GM12878 (cell line): ENCODE data around the gene RPL37. TPM values are rescaled to one million over a fixed set of nuclear protein-coding genes. Genes with fewer than 3 reads are reported as not detected.

ENCODE experiments used
- ATAC-seq: fragments of 200-7000 bp; cut with Tn5 transposase; 3 replicates; pipeline ENCODE4 v1.9.1; 2020; ENCODE audit warnings: mild to moderate bottlenecking, moderate library complexity
- BruUV-seq: library from RNA; stranded (reverse); fragments of 400-500 nt; replicated peaks from 2 replicates; lab custom pipeline; 2021; lab: Mats Ljungman, UMichigan
- CTCF ChIA-PET: fragments of 300-600 bp; sonication (Branson Sonifier 250); formaldehyde crosslinking; extraction: SDS; loops from one replicate; lab custom pipeline; 2021; ENCODE audit warnings: inconsistent platforms; lab: Yijun Ruan, JAX
- POLR2A ChIA-PET: fragments of 350-600 bp; formaldehyde crosslinking; extraction: SDS; loops from one replicate; lab custom pipeline; 2021; ENCODE audit warnings: inconsistent platforms; lab: Charles Lee
- RAD21 ChIA-PET: fragments of 300-600 bp; sonication (Branson Sonifier 250); formaldehyde crosslinking; loops from one replicate; lab custom pipeline; 2023; ENCODE audit warnings: antibody characterized with exemption; ENCODE audit not compliant: unreplicated experiment; lab: Charles Lee
- SMC1A ChIA-PET: fragments of 300-600 bp; sonication (Branson Sonifier 250); formaldehyde crosslinking; loops from one replicate; lab custom pipeline; 2023; ENCODE audit not compliant: unreplicated experiment, uncharacterized antibody; lab: Charles Lee
- DNase-seq: peaks from one replicate; pipeline ENCODE4 v3.0.0-alpha.2; 2011; ENCODE audit warnings: low read depth, low spot score
- FAIRE-seq: peaks from 3 replicates; lab custom pipeline; 2011; peaks lifted over from hg19 to GRCh38; lab: Jason Lieb, UNC
- H2AFZ ChIP-seq: 2 replicates; pipeline ENCODE4 v1.6.0; 2011; ENCODE audit warnings: low read depth, low read length, control low read depth; ENCODE audit not compliant: control insufficient read depth
- H3K27ac ChIP-seq: 2 replicates; pipeline ENCODE4 v1.5.1; 2011; ENCODE audit warnings: control low read depth; ENCODE audit not compliant: control insufficient read depth, insufficient read depth
- H3K27me3 ChIP-seq, 2 experiments: replicated peaks in 1 of 2; 2 replicates each; pipeline versions ENCODE4 v1.6.0 to v1.6.1; 2011; ENCODE audit warnings: low read length in 1 of 2; ENCODE audit not compliant: control insufficient read depth in 2 of 2, insufficient read depth in 2 of 2
- H3K36me3 ChIP-seq, 2 experiments: 2 replicates each; pipeline ENCODE4 v1.5.1; 2011; ENCODE audit warnings: low read length in 1 of 2; ENCODE audit not compliant: control insufficient read depth in 2 of 2, insufficient read depth in 2 of 2
- H3K4me1 ChIP-seq: 2 replicates; pipeline ENCODE4 v1.6.1; 2011; ENCODE audit warnings: mild to moderate bottlenecking, low read length, moderate library complexity, mixed read lengths; ENCODE audit not compliant: control insufficient read depth, insufficient read depth
- H3K4me2 ChIP-seq: 2 replicates; pipeline ENCODE4 v1.6.0; 2011; ENCODE audit warnings: control low read depth; ENCODE audit not compliant: control insufficient read depth, insufficient read depth
- H3K4me3 ChIP-seq: fragments of 200-600 bp; sonication (generic); 2 replicates; pipeline ENCODE4 v1.5.1; 2016
- H3K79me2 ChIP-seq: 2 replicates; pipeline ENCODE4 v1.6.0; 2011; ENCODE audit warnings: low read length; ENCODE audit not compliant: control insufficient read depth, insufficient read depth
- H3K9ac ChIP-seq: 2 replicates; pipeline ENCODE4 v1.8.0; 2011; ENCODE audit warnings: low read length, control low read depth, mixed read lengths; ENCODE audit not compliant: control insufficient read depth, insufficient read depth
- H3K9me3 ChIP-seq: replicated peaks from 3 replicates; pipeline ENCODE4 v1.5.1; 2011; ENCODE audit warnings: mild to moderate bottlenecking, low read length; ENCODE audit not compliant: control insufficient read depth, insufficient read depth
- H4K20me1 ChIP-seq: 2 replicates; pipeline ENCODE4 v1.6.0; 2011; ENCODE audit not compliant: control insufficient read depth, insufficient read depth
- CBFB ChIP-seq: IDR thresholded peaks from 2 replicates; pipeline ENCODE4 v1.6.1; 2016; ENCODE audit warnings: antibody characterized with exemption, low read depth
- CBX3 ChIP-seq: fragments of 200-600 bp; sonication (generic); IDR thresholded peaks from 2 replicates; pipeline ENCODE4 v1.6.1; 2016; ENCODE audit warnings: low read depth, borderline replicate concordance
- ESRRA ChIP-seq: IDR thresholded peaks from 2 replicates; pipeline ENCODE4 v1.6.1; 2012; ENCODE audit warnings: mild to moderate bottlenecking, low read length, improper control_type of control experiment
- EZH2 ChIP-seq: IDR thresholded peaks from 2 replicates; pipeline ENCODE4 v1.6.1; 2012; ENCODE audit warnings: low read depth, mild to moderate bottlenecking, control low read depth, inconsistent platforms, low read length, borderline replicate concordance; ENCODE audit not compliant: control insufficient read depth
- HDGF ChIP-seq: fragments of 450-650 bp; IDR thresholded peaks from 2 replicates; pipeline ENCODE4 v1.6.1; 2016; ENCODE audit warnings: antibody characterized with exemption
- IKZF1 ChIP-seq: fragments of 450-650 bp; conservative IDR thresholded peaks from 2 replicates; pipeline ENCODE4 v1.6.1; 2017; ENCODE audit warnings: antibody characterized with exemption, mild to moderate bottlenecking
- JUND ChIP-seq: IDR thresholded peaks from 2 replicates; pipeline ENCODE4 v1.6.1; 2012; ENCODE audit warnings: low read depth, mild to moderate bottlenecking, low read length, improper control_type of control experiment, moderate library complexity
- KLF5 ChIP-seq: fragments of 450-650 bp; IDR thresholded peaks from 2 replicates; pipeline ENCODE4 v1.6.1; 2014; ENCODE audit warnings: mild to moderate bottlenecking; ENCODE audit not compliant: partially characterized antibody
- NFYB ChIP-seq: IDR thresholded peaks from 2 replicates; pipeline ENCODE4 v1.6.1; 2011; ENCODE audit warnings: low read depth, mild to moderate bottlenecking, low read length, improper control_type of control experiment, moderate library complexity; ENCODE audit not compliant: insufficient read depth
- POLR2A ChIP-seq: IDR thresholded peaks from 2 replicates; pipeline ENCODE4 v1.6.1; 2011; ENCODE audit warnings: low read depth, mild to moderate bottlenecking, low read length
- RBBP5 ChIP-seq: fragments of 200-600 bp; sonication (generic); conservative IDR thresholded peaks from 2 replicates; pipeline ENCODE4 v1.6.1; 2016
- RCOR1 ChIP-seq: conservative IDR thresholded peaks from 2 replicates; pipeline ENCODE4 v1.6.1; 2012; ENCODE audit warnings: low read depth, low read length, improper control_type of control experiment
- ZNF217 ChIP-seq: fragments of 450-650 bp; IDR thresholded peaks from 2 replicates; pipeline ENCODE4 v1.6.1; 2017; ENCODE audit warnings: antibody characterized with exemption, mild to moderate bottlenecking
- ZNF384 ChIP-seq: IDR thresholded peaks from 2 replicates; pipeline ENCODE4 v1.6.1; 2012; ENCODE audit warnings: low read depth, mild to moderate bottlenecking, low read length, improper control_type of control experiment, borderline replicate concordance
- WGBS: methylation state at CpG from one replicate; pipeline ENCODE4 v1.1.6; 2016; ENCODE audit warnings: low lambda C conversion rate; ENCODE audit not compliant: insufficient replicate concordance, insufficient coverage; ENCODE audit errors: missing lambda C conversion rate; 5-methylcytosine and 5-hydroxymethylcytosine counted together
- in situ Hi-C: fragments of 300-500 bp; cut with MboI; formaldehyde crosslinking; loops from 9 replicates; pipeline ENCODE4 v1.14.3; 2018; ENCODE audit warnings: mixed read lengths
- intact Hi-C: fragments of 100-400 bp; cut with micrococcal nuclease; formaldehyde crosslinking; loops from one replicate; pipeline ENCODE4 v1.14.2; 2022; ENCODE audit not compliant: unreplicated experiment
- polyA plus RNA-seq, 11 experiments: library from polyadenylated mRNA; depleted of rRNA in 4 of 11; unstranded in 6 of 11; stranded (reverse) in 5 of 11; fragments of >200 nt; fragmentation: Nextera tagmentation in 4 of 11; fragmentation: Illumina TruSeq in 1 of 11; extraction: Ambion mirVana in 4 of 11; extraction: Trizol in 1 of 11; gene quantifications; 1 replicate in 1 of 11; 2 replicates in 10 of 11; pipeline versions ENCODE4 v1.2.1 to v1.2.3, GENCODE V29; 2011 to 2016; ENCODE audit warnings: inconsistent platforms in 2 of 11, missing spikeins in 2 of 11, low read depth in 1 of 11
- total RNA-seq, 4 experiments: library from RNA; depleted of rRNA in 3 of 4; stranded (reverse); fragments of >200 nt in 3 of 4; fragmentation: Illumina TruSeq in 1 of 4; extraction: Trizol in 1 of 4; gene quantifications; 2 replicates each; pipeline versions ENCODE4 v1.2.1 to v1.2.3, GENCODE V29; 2013 to 2021
- TF ChIP-seq, protein P1 (sequence below): IDR thresholded peaks from 2 replicates; pipeline ENCODE4 v1.6.1; 2012; ENCODE audit warnings: improper control_type of control experiment, low read depth, low read length; ENCODE audit not compliant: insufficient replicate concordance
- TF ChIP-seq, protein P2 (sequence below): IDR thresholded peaks from 2 replicates; pipeline ENCODE4 v1.6.1; 2012; ENCODE audit warnings: low read depth, low read length, improper control_type of control experiment
- TF ChIP-seq, protein P3 (sequence below): IDR thresholded peaks from 2 replicates; pipeline ENCODE4 v1.6.1; 2012; ENCODE audit warnings: mild to moderate bottlenecking, low read depth, low read length

Gene RPL37
- total and polyA plus RNA-seq, 10 of the 15 experiments (the other 5 are each of a cell fraction or from before 2014, with no cell fraction given): 1,697 to 6,216 (median 3,013) TPM

DNA sequence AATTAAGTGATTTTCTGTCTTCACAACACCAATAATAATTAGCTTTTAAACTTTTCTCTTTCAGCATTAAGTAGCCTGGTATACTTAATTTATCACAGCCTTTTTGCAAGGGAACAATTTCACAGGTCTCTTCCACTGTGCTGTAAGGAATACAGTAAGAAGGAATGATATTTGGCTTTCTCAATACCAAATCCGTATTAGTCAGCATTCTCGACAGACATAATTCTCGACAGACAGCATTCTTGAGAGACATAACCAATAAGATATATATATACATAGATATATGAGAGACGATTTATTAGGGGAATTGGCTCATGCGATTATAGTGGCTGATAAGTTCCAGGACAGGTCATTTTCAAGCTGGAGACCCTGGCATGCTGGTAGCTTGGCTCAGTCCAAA lies 54.8 kb downstream of the RPL37 start:
- intact Hi-C loops: no loop called here
- no peak overlapping the region for H3K4me3 ChIP-seq
- no peak overlapping the region for H3K4me2 ChIP-seq
- WGBS: 93% methylated on average over 5 of the region's 5 CpGs
- no peak overlapping the region for H3K9ac ChIP-seq
- H3K36me3 ChIP-seq: peaks cover 0 to 1% of the 10 kb centered on the region in 2 experiments; a peak in 2 of 4 replicates
- in situ Hi-C loops: no loop called here
- RAD21 ChIA-PET: no interaction called here
- H3K27me3 ChIP-seq: no peaks in the 10 kb centered on the region
- POLR2A ChIA-PET: no interaction called here
- FAIRE-seq: no peak
- H3K27ac ChIP-seq: no peak overlapping the region
- BruUV-seq: no TSS peak
- ATAC-seq: no peak
- H3K79me2 ChIP-seq: peaks cover 23% of the 10 kb centered on the region
- no peaks in the 10 kb centered on the region; the same call in 1 of the 2 replicates for H3K4me1 ChIP-seq
- CTCF ChIA-PET: interaction anchor here (0.9 kb wide), 1 partner anchor 22 kb away, joined by 3 read pairs; no protein-coding TSS in a partner anchor
- no peaks in the 10 kb centered on the region for H3K9me3 ChIP-seq
- H2AFZ ChIP-seq: no peak overlapping the region
- SMC1A ChIA-PET: no interaction called here
- DNase-seq: no peak
- H4K20me1 ChIP-seq: no peaks in the 10 kb centered on the region
- TF ChIP-seq CBFB: no peak
- TF ChIP-seq ZNF217: no peak
- no peak for TF ChIP-seq ZNF384
- no peak for TF ChIP-seq ESRRA
- no peak for TF ChIP-seq HDGF
- TF ChIP-seq NFYB: no peak
- TF ChIP-seq, protein P1, sequence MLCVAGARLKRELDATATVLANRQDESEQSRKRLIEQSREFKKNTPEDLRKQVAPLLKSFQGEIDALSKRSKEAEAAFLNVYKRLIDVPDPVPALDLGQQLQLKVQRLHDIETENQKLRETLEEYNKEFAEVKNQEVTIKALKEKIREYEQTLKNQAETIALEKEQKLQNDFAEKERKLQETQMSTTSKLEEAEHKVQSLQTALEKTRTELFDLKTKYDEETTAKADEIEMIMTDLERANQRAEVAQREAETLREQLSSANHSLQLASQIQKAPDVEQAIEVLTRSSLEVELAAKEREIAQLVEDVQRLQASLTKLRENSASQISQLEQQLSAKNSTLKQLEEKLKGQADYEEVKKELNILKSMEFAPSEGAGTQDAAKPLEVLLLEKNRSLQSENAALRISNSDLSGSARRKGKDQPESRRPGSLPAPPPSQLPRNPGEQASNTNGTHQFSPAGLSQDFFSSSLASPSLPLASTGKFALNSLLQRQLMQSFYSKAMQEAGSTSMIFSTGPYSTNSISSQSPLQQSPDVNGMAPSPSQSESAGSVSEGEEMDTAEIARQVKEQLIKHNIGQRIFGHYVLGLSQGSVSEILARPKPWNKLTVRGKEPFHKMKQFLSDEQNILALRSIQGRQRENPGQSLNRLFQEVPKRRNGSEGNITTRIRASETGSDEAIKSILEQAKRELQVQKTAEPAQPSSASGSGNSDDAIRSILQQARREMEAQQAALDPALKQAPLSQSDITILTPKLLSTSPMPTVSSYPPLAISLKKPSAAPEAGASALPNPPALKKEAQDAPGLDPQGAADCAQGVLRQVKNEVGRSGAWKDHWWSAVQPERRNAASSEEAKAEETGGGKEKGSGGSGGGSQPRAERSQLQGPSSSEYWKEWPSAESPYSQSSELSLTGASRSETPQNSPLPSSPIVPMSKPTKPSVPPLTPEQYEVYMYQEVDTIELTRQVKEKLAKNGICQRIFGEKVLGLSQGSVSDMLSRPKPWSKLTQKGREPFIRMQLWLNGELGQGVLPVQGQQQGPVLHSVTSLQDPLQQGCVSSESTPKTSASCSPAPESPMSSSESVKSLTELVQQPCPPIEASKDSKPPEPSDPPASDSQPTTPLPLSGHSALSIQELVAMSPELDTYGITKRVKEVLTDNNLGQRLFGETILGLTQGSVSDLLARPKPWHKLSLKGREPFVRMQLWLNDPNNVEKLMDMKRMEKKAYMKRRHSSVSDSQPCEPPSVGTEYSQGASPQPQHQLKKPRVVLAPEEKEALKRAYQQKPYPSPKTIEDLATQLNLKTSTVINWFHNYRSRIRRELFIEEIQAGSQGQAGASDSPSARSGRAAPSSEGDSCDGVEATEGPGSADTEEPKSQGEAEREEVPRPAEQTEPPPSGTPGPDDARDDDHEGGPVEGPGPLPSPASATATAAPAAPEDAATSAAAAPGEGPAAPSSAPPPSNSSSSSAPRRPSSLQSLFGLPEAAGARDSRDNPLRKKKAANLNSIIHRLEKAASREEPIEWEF: no peak
- TF ChIP-seq KLF5: no peak
- no peak for TF ChIP-seq RCOR1
- no peak for TF ChIP-seq JUND
- TF ChIP-seq POLR2A: no peak
- TF ChIP-seq CBX3: no peak
- no peak for TF ChIP-seq RBBP5
- TF ChIP-seq EZH2: no peak
- TF ChIP-seq, protein P2, sequence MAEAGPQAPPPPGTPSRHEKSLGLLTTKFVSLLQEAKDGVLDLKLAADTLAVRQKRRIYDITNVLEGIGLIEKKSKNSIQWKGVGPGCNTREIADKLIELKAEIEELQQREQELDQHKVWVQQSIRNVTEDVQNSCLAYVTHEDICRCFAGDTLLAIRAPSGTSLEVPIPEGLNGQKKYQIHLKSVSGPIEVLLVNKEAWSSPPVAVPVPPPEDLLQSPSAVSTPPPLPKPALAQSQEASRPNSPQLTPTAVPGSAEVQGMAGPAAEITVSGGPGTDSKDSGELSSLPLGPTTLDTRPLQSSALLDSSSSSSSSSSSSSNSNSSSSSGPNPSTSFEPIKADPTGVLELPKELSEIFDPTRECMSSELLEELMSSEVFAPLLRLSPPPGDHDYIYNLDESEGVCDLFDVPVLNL: no peak
- TF ChIP-seq, protein P3, sequence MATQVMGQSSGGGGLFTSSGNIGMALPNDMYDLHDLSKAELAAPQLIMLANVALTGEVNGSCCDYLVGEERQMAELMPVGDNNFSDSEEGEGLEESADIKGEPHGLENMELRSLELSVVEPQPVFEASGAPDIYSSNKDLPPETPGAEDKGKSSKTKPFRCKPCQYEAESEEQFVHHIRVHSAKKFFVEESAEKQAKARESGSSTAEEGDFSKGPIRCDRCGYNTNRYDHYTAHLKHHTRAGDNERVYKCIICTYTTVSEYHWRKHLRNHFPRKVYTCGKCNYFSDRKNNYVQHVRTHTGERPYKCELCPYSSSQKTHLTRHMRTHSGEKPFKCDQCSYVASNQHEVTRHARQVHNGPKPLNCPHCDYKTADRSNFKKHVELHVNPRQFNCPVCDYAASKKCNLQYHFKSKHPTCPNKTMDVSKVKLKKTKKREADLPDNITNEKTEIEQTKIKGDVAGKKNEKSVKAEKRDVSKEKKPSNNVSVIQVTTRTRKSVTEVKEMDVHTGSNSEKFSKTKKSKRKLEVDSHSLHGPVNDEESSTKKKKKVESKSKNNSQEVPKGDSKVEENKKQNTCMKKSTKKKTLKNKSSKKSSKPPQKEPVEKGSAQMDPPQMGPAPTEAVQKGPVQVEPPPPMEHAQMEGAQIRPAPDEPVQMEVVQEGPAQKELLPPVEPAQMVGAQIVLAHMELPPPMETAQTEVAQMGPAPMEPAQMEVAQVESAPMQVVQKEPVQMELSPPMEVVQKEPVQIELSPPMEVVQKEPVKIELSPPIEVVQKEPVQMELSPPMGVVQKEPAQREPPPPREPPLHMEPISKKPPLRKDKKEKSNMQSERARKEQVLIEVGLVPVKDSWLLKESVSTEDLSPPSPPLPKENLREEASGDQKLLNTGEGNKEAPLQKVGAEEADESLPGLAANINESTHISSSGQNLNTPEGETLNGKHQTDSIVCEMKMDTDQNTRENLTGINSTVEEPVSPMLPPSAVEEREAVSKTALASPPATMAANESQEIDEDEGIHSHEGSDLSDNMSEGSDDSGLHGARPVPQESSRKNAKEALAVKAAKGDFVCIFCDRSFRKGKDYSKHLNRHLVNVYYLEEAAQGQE: no peak
- TF ChIP-seq IKZF1: no peak
